ENCODE measurements around the gene TP53I13. TPM values are rescaled to one million over a fixed set of nuclear protein-coding genes. Genes with fewer than 3 reads are reported as not detected.

Gene TP53I13
- total and polyA plus RNA-seq, 2 of the 13 experiments (the other 11 are each of a cell fraction or from before 2014, with no cell fraction given): 16.9 to 25.7 TPM

- TF ChIP-seq RBM39 (IDR thresholded peaks at IDR 0.05; ENCODE audit: low read depth, low read length, poor library complexity, severe bottlenecking) (no peak), RORA (CRISPR knock-in tag; IDR thresholded peaks at IDR 0.05) (no peak), PRMT3 (CRISPR knock-in tag; IDR thresholded peaks at IDR 0.05; ENCODE audit: borderline replicate concordance, low read depth) (no peak)
- TF ChIP-seq, protein P1, sequence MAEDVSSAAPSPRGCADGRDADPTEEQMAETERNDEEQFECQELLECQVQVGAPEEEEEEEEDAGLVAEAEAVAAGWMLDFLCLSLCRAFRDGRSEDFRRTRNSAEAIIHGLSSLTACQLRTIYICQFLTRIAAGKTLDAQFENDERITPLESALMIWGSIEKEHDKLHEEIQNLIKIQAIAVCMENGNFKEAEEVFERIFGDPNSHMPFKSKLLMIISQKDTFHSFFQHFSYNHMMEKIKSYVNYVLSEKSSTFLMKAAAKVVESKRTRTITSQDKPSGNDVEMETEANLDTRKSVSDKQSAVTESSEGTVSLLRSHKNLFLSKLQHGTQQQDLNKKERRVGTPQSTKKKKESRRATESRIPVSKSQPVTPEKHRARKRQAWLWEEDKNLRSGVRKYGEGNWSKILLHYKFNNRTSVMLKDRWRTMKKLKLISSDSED (CRISPR knock-in tag; IDR thresholded peaks at IDR 0.05): no peak
- TF ChIP-seq, protein P2, sequence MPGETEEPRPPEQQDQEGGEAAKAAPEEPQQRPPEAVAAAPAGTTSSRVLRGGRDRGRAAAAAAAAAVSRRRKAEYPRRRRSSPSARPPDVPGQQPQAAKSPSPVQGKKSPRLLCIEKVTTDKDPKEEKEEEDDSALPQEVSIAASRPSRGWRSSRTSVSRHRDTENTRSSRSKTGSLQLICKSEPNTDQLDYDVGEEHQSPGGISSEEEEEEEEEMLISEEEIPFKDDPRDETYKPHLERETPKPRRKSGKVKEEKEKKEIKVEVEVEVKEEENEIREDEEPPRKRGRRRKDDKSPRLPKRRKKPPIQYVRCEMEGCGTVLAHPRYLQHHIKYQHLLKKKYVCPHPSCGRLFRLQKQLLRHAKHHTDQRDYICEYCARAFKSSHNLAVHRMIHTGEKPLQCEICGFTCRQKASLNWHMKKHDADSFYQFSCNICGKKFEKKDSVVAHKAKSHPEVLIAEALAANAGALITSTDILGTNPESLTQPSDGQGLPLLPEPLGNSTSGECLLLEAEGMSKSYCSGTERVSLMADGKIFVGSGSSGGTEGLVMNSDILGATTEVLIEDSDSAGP (CRISPR knock-in tag; IDR thresholded peaks at IDR 0.05; ENCODE audit: borderline replicate concordance): no peak
- H3K4me2 ChIP-seq (ENCODE audit: low read depth, low read length): no peak overlapping the region
- intact Hi-C loops (cut with micrococcal nuclease; ENCODE audit: unreplicated experiment): loop anchor here (10.0 kb wide), 1 partner anchor 267 kb away; the partner anchor contains the start of gene NUFIP2
- FAIRE-seq (no peak), DNase-seq (ENCODE audit: low spot score) (no peak), ATAC-seq (no peak)
- CTCF ChIA-PET (ENCODE audit: low intra/inter-chr PET ratio, low total read pairs): no interaction called here
- H3K27ac ChIP-seq (ENCODE audit: extremely low read length, insufficient read depth, low read length): no peak overlapping the region
- no peaks in the 10 kb centered on the region for H3K27me3 ChIP-seq (ENCODE audit: control insufficient read depth in 1 of 2, insufficient read depth in 2 of 2, low read length in 2 of 2)
- no peak overlapping the region for H3K9ac ChIP-seq (ENCODE audit: insufficient read depth, low read depth, low read length)
- whole genome bisulfite sequencing (ENCODE audit: low lambda C conversion rate): 97% methylated on average over 15 of the region's 17 CpGs
- H3K4me1 ChIP-seq (ENCODE audit: insufficient read depth, low read length): peaks cover 36% of the 10 kb centered on the region
- in situ Hi-C loops (cut with HindIII; ENCODE audit: extremely low pct_ligation_motif_present, low pct_unique_long_range_greater_than_20kb): no loop called here
- H3K4me3 ChIP-seq (replicated peaks in 1 of 3; ENCODE audit: insufficient read depth in 1 of 3, low read depth in 2 of 3, low read length in 3 of 3): no peak overlapping the region
- BruUV-seq (replicated peaks): no TSS peak
- no peak overlapping the region for H2AFZ ChIP-seq (ENCODE audit: low read length)
- H3K9me3 ChIP-seq (ENCODE audit: low read length): no peaks in the 10 kb centered on the region
- 0 out of 2 replicates have a peak, but pooled peaks cover 5% of the 10 kb centered on the region for H4K20me1 ChIP-seq (ENCODE audit: insufficient read depth, low read length)
- POLR2A ChIA-PET: interaction anchor here (1.4 kb wide), 1 partner anchor 13 kb away, joined by 3 read pairs; no protein-coding TSS in a partner anchor
- no peaks in the 10 kb centered on the region for H3K79me2 ChIP-seq (ENCODE audit: insufficient read depth, low read length)
- no peaks in the 10 kb centered on the region; a peak in 1 of 5 replicates for H3K36me3 ChIP-seq (replicated peaks in 1 of 2; ENCODE audit: control insufficient read depth in 1 of 2, insufficient read depth in 2 of 2, low read length in 2 of 2)
Observed at GRCh38 chr17:29561554-29562517, 6.7 kb upstream of the TP53I13 start.

All from HepG2 (cell line).